EL (cell line): ENCODE data around the gene OGA.
A peak's percentile ranks its signal among the peaks of the same experiment; 100 is the strongest.

ENCODE experiments used
- DNase-seq: peaks from one replicate; pipeline ENCODE4 v3.0.0-alpha.2; 2016

The OGA gene

DNA sequence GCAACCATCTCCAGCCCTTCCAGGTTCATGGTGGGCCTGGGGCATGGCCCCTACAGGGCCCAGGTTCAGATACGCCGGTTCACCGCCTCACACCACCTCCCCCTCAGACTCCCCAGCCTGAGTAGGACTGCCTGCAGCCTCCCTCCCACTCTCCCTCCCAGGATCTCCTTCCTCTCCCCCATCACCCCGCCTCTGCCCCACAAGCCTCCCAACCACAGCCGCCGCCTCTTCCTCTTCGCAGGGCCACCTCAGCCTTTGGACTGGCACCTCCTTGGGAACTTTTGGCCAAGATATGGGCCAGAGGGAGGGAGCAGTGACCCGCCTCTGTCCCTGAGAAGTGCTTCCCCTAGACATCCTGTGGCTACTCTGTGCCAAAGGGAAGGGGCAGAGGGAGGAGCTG lies 16.1 kb upstream of the OGA start:
- no peak for DNase-seq

DNA sequence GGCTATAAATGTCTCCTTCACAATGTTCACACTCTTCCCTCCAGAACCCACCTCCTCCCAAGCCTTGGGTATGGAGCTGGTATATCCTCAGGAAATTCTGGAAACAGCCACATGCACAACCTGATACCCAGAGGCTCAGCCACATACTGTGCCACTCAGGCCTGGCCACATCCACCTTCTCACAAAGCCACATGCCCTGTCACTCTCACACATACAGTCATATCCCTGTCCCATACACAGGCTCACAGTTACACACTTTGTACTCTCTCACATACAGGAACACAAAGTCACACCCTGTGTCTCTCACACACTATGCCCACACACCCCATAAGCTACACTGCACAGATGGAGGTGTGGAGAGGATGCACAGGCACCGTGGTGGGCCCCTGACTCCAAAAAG lies 15.2 kb upstream of the OGA start:
- no peak for DNase-seq

DNA sequence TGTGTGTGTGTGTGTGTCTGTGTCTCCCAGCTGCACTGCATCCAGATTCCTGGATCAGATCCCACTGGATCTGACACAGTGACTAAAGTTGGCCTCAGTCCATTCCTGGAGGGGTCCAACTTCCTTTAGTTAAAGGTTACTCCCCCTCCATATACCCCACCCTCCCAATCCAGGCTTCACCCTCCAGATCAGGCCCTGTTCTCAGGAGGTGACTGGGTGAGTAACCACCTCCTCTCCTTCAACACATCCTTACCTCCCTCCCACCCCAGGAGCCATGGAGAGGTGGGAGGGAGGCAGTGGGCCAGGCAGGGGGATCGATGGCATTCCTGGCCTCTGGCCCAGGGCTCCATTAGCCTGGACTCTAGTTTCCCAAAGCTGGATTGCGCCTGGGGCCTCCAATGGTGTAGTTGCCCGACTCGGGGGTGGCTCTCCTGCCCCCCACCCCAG lies 14.1 kb upstream of the OGA start:
- no peak for DNase-seq

DNA sequence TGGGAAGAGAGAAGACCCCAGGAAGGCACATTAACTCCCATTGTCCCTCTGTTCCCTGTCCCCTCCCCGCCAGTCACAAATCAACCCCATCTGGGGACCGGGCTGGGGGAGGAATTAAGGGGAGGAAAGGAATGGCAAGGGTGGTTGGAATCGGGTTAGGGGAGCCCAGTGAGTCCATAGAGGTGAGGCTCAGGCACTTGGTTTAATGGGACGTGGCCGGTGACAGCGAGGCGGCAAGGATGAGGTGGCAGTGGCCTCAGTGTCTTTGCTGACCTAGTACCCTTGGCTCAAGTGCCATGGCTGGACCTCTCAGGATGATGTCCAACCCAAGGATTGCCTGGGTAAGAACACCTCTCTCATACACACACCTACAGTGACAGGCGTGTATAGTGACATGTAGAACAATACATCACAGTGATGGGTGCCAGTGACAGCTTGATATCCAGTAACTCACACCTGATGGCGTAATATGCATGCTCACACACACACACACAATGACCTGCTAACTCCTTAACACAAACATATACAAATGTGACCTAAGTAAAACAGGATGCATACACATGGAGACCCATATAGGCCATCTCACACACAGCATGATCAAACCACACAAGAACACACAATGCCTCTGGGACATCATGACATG lies 13.0 kb upstream of the OGA start:
- DNase-seq: no peak

DNA sequence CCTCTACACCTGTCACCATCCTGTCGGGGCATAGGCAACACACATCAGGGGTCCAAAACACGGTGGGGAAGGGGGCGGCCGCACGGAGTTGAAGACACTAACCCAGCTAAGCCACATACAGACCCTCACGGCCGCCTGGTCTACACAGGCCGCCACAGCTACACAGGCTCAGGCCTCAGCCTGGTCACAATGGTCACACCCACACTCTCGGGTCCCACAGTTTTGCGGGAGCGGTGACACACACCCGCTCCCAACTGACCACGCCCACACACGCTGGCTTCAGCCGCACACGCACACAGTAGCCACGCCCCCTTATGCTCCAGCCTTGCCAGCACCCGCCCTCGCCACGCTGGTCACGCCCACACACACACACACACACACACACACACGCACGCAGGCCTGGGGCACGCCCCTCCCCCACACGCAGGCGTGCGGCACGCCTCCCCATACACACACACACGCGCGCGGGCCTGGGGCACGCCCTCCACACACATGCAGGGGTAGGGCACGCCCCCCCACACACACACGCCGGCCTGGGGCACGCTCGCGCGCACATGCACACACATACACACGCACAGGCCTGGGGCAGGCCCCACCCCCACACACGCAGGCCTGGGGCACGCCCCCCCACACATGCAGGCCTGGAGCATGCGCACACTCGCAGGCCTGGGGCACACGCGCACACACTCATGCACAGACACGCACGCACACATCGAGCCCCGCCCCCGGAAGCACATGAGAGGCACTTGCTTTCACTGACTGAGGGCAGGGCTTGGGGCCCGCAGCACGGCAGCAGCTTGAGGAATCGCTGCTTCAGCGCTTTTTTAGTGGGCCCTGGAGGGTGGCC lies 12.3 kb upstream of the OGA start:
- DNase-seq: peak; percentile 87

DNA sequence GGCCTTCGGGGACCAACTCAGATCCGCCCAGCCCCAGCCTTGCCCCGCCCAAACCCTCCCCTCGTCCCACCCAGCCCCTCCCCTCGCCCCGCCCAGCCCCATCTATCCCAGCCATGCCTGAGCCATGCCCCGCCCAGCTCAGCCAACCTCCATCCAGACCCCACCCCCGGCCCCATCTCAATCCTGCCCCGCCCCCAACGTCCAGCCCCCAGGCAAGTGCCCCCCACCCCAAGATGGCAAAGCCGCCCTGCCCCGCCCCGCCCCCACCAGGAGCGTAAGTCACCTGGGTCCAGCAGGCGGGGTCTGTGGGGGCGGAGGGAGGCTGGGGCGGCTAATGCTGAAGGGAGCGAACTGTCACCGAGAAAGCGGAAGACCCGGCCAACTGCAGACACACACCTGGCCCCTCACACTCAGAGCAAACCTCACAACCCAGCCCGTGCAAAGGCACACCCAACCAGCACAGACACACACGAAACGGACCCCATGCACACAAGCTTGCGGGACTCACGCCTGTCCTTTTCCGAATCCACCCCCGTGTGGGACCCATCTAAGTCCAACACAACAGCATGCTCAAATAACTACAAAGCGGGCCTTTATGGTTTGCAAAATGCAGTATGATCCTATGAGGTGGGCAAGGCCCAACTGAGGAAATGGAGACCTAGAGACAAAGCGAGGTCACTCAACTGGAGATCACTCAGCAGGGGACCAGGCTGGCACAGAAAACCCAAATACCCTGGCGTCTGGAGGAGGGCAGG lies 11.5 kb upstream of the OGA start:
- no peak for DNase-seq

DNA sequence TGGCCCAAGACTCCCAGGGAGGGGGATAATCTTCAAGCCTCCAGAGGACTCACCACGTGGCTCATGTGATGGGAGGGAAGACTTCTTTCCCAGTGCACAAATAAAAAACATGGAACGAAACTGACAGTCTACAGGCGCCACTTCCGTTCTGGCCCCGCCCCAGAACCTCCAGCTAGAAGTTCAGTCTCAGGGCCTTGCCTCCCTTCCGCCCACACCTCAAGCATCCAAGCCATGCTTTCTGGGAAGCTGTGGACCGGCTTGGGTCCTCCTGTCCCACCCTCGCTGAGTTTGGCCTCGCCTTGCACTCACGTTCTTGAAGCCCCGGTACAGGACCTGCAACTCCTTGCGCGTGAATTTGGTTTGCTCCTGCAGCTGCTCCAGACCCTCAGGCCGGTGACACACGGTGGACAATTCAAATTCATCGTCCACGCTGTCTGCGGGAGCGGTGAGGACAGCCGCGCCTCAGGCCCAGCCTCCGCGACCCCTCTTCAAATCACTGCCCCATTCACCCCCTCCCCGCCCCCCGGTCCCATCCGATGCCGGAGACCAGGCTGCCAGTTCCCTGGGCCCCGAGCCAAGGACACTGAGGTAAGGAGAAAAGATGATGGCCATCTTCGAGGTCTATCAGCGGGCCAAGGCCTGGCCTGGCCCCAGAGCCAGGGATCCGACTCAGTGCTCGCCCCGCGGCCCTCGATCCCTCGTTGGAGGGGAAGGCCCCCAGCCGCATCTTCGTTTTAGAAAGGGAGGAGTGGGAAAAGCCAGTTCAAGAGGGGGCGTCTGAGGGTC lies 10.7 kb upstream of the OGA start:
- no peak for DNase-seq

DNA sequence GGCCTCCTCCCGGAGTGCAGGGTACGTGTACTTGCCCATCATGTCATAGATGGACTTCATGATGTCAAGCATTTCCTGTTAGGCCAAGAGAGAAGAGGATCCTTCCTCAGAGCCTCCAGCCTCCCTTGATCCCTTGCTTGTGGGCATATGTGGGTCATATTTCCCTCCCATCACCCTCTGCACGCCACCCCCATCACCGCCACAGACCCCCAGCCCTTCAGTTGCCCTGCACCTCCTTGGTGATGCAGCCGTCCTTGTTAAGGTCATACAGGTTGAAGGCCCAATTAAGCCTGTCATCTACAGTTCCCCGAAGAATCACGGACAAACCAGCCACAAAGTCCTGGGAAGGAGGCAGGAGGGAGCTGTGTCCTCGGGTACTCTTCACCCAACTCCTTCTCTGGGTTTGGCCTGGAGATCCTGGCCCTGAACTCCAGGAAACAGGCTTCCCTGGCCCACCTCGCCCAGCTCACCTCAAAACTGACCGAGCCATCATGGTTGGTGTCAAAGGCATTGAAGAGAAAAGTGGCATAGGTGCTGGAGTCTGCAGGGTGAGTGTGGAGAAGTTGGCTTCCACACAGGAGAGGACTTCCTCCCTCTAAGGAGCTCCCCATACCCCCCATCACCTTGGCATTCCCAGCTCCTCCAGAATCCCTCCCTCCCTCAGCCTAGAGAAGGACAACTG lies 9.8 kb upstream of the OGA start:
- DNase-seq: no peak

DNA sequence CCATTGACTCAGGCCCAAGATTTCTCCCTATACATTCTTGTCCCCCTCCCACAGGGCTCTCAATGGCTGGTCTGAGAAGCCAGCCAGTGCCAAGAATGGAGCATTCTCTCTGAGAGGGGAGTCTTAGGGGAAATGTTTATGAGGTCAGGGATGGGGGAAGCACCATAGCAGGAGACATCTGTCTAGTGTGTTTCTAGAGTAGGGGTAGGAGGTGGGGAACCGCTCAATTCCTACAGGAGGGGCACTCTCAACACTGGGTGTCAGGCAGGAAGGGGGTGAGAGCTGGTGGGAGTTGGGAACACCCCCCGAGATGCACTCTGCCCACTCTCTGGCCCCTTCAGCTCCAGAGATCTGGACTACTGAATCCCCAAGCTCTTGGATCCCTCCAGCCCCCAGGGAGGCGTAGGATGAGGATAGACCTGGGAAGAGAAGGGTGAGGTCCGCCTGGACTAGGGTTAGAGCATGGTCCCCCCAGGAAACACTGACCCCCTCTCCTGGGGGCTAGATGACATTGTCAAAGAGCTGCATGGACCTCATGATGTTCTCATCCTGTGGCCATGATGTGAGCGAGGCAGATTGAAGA lies 8.7 kb upstream of the OGA start:
- DNase-seq: no peak

DNA sequence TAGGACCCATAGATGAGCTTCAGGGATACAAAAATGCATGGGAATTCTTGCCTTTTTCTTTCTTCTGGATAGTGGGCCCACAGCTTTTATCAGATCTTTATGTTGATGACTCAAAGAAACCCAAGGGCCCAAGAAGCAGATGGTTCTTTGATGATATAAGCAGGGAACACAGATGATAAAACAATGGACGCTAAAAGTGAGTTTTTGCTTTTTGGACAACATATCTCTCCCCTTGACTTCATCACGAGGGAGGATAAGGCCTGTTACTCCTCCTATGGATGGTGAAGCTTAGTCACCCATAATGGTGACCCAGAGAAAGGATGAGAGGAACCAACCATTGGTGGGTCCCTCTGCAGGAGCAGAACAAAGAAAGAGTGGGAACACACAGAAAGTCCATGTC lies 6.5 kb upstream of the OGA start:
- DNase-seq: no peak

DNA sequence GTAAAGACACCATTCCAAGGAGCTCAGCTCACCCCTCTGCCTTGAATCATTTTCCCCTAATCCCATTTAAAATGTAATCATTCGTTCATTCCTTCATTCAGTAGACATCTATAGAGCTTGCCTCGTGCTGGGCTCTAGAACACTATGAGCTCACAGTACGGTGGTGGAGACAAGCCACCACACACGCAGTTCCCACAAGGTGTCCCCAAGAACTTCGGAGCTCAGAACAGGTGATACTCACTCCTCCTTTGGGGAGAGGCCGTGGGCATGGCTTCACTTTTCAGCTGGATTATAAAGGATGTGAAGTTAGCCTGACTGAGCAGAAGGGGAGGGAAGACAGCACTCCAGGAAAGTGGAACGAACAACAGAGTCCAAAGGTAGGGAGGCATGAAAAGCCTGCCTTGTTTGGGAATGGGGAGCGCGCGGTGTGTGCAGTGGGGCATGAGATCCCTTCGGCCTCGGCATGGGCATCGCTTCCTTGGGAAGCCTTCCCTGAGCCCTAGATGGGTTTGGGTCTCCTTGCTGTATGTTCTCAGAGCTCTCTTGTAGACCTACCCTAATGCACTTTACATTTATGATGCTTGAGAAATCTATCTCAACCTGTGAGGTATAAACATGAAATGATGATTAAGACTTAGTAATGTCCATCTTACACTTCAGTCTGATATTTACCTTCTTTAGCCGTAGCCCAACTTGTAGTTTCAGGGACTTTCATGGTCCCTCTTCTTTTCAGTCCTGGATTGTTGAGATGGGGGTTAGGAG lies 809 bp upstream of the OGA start:
- DNase-seq: no peak

DNA sequence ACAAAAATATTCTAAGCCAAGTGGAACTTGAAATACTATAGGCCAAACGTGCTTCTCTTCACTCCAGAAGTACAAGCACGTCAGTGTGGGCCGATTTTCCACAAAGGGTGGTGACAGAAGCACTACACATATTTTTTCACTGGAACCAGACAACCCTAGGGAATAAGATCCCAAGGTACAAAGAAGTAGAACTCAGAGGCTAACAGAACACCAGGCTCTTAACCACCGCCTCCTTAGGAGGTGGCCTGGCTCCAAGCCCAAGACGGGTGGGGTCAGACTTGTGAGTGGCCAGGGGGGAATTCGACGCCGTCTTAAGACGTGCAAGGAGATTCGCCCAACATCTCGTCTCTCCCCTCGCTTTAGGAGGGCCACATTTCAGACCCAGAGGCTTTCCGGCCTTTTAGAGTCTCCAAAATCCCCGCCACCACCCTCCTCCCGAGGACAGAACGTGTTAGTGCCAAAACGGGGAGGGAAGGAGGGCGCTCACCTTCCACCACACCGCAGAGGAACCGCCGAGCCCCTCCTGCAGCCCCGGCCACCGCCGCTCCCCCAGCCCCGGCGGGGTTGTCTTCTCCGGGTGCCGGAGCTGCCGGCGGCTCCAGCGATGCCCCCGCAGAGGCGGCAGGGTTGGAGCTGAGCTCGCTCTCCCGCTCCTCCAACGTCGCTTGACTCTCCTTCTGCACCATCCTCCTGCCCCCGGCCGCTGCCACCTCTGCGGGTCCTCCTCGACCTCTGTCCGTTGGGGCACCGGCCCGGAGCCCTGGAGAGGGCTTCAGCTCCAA lies 716 bp downstream of the OGA start:
- DNase-seq: peak; percentile 93

DNA sequence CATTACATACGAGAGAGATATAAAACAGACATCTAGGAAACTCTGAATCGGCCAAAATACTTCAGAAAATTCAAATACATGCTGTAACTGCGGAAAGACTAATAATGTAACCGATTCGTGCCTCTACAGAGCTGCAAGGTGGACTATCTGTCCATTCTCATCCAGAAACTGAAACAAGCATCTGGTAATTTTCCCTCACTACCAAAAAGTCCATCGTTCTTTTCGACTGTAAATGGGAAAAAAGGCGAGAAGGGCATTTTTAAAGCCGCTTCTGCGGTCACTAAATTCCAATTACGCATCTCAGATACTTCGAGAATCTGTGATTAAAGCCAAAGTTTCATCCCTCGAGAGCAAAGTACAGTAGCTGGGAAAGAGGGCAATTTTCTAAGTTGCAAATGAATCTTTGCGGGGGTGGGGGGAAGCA lies 1.3 kb downstream of the OGA start:
- DNase-seq: no peak

DNA sequence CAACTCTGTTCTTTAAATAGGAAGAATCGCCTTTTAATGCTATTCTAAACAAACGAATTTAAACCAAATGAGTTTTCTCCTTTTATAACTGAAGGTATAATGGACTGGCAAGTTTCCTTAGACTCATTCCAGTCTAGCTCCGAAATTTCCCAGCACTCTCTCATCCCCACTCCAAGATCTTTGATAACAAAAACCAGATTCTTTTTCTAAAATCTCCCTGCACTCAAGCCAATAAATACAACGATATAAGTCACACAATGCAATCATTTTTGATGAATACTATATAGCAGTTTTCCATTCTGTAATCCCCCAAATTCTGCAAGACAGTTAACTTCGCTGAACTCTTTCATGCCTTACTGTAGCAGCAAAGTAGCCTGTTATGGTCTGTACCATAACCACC lies 1.9 kb downstream of the OGA start:
- DNase-seq: no peak

DNA sequence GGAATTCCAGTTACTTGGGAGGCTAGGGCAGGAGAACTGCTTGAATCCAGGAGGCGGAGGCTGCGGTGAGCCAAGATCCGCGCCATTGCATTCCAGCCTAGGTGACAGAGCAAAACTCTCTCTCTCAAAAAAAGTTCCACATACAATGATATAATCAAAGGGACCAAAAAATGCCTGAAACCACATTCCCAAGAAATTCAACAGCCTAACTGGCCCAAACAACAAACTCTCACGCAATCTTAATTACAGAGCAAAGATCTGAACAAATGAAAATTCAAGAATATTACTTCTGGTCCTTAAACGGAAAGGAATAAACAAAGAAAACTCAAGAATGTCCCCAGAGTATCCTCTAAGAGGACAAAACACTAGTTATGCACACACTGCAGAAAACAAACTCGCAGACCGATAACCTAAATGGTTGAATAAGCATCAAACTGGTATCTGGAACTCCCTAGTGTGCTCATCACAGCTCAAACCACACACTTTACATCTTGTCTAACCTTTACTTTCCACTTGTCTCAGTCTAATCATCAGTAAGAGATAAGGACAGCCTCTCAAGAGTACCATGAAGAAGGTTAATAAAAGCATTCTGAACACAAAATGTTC lies 3.7 kb downstream of the OGA start:
- DNase-seq: peak; percentile 28

DNA sequence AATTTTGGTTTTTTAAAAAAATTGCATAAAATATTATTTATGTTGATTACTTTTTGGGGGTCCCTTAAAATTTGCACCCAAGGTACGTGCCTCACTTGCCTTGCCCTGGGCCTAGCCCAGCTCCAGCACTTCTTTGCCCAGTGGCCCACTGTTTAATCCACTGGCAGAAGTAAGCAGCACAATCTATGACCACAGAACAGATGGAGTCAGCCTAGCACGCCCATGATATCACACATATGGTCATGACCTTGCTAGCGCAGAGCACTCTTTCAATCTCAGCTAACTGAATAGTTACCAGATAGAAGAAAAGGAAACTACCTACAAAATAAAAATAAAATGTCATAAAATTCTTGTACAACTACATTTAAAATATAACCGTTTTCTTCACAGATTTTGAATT lies 5.6 kb downstream of the OGA start:
- DNase-seq: no peak

DNA sequence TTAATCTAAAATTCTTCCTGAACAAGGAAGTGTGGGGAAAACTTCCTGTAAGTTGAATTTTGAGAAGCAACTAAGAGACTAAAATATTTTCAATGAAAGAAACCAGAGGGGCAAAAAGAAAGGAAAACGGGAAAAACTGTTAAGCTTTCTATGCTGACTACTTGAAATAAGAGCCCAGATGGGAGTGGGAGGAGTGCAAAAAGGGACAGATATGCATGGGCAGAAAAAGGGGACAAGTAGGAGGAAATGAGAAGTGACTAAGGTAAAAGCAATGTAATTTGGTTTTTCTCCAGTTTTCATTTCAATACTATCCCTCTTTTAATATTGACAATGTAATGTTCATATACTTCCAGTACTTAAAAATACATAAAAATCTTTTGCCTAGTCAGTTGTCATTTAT lies 11.1 kb downstream of the OGA start:
- DNase-seq: no peak

DNA sequence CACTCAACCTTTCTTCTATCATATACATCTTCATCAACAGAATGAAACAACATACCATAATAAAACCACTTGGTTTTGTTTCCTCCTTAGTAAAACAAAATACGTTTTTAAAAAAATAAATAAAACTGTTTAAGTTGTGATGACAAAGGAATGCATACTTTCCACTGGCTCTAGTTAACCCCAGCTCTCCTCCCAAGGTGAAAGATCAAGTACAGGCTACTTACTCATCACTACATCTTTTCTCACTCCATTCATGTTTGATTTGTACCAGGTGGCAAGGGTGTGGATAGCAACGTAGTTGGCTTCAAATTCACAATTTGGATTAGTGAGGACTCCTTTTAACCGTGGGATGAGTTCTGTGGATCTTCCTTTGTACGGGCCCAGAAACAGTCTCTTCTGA lies 14.7 kb downstream of the OGA start:
- DNase-seq: peak; percentile 42

DNA sequence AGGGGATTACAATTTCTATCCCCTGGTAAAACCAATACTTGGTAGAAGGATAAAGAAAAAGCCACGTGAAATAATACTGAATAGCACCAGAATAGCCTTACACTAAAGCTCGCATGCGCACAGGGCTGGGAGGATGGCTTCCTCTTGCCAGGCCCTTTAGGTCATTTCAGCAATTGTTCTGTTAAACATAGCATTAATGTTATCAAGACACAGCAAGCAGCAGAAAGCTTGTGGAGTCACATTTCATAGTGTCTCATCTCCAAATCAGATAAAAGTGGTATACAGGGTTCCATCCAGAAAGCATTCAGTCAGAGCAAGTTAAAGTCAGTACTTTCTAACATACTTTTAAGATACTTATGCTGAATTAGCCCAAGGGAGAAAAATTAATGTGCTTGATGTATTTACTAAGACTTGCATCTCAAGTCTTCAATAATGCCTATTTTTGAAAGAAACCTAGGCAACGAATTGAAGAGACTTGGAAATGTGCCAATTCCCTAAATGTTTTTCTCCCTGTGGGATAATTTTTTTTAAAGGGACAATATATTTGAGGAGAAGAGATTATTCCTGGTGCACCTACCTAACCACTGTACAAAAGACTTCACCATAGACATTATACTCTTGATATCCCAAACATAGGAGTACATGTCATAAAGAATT lies 20.7 kb downstream of the OGA start:
- DNase-seq: no peak
